Measurements from ENCODE around the gene NFIA.

DNA sequence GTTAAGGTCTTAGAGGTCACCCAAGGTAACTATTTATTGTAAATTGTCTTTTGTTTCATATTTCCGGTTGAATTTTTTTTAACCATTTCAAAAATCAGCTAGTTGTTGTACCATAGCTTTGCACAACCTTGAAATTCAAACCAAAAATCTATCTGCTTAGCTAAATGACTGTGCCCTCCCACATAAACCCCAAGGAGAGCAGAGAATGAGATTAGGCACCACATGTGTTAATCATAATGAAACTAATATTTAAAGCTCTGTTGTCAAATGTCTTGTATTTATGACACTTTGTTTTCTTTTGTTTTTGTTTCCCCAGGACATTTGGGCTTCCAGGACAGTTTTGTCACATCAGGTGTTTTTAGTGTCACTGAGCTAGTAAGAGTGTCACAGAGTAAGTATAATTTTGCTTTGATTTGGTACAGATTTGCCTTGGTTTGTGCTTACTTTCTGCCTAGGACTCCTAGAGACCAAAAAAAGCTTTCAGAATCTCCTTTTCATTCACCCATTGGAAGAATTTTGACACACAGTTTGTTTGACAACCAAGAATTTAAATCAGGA is 249.9 kb downstream of the NFIA start:
- TF ChIP-seq EZH2 (IDR thresholded peaks at IDR 0.05; ENCODE audit: borderline replicate concordance, insufficient read depth, low read depth, low read length, poor library complexity, severe bottlenecking), result no peak
- TF ChIP-seq, protein P1, sequence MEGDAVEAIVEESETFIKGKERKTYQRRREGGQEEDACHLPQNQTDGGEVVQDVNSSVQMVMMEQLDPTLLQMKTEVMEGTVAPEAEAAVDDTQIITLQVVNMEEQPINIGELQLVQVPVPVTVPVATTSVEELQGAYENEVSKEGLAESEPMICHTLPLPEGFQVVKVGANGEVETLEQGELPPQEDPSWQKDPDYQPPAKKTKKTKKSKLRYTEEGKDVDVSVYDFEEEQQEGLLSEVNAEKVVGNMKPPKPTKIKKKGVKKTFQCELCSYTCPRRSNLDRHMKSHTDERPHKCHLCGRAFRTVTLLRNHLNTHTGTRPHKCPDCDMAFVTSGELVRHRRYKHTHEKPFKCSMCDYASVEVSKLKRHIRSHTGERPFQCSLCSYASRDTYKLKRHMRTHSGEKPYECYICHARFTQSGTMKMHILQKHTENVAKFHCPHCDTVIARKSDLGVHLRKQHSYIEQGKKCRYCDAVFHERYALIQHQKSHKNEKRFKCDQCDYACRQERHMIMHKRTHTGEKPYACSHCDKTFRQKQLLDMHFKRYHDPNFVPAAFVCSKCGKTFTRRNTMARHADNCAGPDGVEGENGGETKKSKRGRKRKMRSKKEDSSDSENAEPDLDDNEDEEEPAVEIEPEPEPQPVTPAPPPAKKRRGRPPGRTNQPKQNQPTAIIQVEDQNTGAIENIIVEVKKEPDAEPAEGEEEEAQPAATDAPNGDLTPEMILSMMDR (IDR thresholded peaks at IDR 0.05), result no peak

Measured in B cell (primary cell).